NCI-H146 (cell line): ENCODE measurements around the gene ADAM10.
"Not testable (repeated sequence)": the region's sequence is repeated elsewhere in the genome, so short reads cannot be mapped to it uniquely, and the experiment has no call there.

Experiments
- DNase-seq: peaks from one replicate; lab custom pipeline; 2025; lab: John Stamatoyannopoulos, UW

ADAM10 gene

DNA sequence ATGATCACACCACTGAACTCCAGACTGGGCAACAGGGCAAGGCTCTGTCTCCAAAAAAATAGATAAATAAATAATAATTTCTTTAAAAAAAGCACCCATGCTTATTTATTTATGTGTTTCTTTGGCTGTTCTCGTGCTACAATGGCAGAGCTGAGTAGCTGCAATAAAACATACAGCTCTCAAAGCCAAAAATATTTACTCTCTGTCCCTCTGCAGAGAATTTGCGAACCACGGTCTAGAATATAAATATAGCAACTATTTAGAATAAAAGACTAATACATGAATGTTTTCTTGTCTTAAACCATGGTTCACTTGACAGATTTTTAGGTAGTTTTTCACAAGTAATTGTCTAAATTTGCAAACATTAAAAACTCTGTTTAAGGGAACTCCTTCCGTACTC is 72.7 kb downstream of the ADAM10 start:
- no peak for DNase-seq

DNA sequence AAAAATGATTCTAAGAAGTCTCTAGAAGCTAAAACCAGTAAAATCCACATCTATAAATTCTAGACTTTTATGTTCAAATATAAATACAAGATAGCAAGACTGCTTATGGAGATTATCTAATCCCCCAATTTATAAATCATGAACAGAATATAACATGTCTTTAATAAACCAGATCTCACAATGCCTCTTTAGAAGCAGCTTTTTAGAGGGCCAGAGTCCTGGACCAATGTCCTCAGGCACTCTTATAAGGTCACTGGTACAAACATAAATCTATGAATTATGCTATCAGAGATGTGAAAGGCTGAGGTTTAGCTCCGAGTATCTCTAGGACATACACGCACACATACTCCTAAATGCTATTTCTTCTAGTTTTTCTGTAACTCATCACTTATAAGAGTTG is 78.3 kb downstream of the ADAM10 start:
- no peak for DNase-seq

DNA sequence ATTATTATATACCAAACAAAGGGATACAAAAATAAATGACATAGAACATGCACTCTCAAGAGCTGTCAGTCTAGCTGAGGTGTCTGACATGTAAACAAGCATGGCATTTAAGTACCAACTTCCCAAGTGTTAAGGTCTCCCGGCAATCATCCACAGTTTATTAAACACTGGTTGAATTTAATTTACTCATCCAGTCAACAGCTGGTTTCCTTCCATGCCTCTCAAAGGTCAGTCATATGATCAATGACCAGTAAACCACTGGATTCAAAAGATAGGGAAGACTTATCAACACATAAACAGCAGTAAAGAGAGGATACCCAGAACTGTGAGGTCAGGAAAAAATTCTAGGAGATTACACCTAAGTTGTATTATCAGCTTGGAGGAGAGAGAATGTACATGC is 80.4 kb downstream of the ADAM10 start:
- DNase-seq: no peak

DNA sequence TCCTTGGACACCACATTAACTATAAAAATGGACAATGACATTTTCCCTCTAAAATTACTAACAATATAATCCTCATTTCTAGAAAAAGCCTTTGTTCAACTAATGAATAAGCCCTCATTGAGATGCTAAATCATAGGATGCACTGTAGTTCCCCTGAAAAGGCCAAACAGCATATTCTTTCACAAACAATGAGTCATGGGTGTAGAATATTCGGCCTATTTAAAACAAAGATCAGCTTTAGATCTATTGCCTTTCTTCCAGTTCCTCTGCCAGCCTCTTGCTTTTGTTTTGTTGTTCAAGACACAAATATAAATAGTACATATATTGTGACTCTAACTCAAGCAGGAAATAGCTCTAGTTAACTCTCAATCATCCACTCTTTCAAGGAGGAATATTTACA is 82.5 kb downstream of the ADAM10 start:
- no peak for DNase-seq

DNA sequence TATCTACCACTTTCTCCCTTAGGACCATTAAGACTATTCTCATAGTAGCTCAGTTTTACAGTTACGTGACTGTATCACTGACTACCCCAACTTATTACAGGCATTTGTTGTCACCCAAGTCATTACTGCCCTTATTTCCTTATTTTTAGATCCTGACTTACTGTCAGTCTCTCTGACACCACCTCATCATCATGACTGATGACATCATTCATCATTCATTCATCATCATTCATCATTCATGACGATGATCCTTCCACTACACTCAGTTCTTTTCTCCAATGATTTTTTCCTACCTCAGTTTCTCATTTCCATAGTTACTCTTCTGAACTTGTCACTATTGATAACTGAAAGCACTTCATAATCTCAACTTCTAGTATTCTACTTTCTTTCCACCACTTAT is 83.8 kb downstream of the ADAM10 start:
- DNase-seq: no peak

DNA sequence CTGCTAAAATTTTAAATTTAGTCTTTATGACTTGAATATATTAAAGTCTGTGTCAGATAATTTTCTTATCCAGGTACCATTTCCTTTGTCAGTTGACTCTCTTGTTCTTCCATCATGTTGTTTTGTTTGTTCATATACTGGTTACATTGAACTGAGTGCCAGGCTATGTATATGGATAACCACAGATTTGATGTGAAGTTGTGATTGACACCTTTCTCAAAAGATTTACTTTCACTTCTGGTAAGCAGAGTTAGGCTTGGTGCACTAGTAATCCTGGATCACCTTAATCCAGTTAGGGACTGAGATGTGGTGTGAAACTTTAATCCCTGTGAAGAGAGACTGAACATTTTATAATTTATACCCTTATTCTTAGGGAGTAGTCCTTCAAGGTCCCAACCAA is 99.4 kb downstream of the ADAM10 start:
- DNase-seq: no peak

DNA sequence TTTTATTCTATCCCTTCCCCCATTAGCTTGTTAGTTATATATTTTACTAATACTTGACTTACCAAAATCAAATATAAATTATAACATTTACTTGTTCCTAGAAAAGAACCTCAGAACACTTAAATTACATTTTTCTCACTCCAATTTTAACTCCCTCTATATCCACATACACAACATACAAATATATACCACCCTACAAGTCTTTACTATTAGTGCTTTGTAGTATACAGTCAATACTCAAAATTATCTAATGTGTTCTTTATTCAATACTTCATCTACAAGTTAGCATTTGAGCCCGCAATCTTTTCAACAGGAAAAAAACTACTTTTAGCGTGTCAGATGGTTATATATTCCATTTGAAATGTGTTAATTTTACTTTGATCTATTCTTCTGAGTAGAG is 100.3 kb downstream of the ADAM10 start:
- DNase-seq: no peak

DNA sequence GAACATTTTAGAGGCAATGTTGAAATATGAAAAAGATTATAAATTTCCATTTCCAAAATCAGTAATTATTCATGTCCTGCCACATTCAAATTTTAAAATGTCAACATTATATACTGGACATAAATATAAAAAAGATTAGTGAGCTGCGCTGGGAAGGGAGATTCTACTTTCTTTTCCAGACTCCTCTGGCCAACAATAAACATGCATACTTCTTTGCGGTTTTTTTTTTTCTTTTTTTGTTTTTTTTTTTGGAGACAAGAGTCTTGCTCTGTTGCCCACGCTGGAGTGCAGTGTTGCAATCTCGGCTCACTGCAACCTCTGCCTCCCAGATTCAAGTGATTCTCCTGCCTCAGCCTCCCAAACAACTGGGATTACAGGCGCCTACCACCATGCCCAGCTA is 105.5 kb downstream of the ADAM10 start:
- DNase-seq: no peak

DNA sequence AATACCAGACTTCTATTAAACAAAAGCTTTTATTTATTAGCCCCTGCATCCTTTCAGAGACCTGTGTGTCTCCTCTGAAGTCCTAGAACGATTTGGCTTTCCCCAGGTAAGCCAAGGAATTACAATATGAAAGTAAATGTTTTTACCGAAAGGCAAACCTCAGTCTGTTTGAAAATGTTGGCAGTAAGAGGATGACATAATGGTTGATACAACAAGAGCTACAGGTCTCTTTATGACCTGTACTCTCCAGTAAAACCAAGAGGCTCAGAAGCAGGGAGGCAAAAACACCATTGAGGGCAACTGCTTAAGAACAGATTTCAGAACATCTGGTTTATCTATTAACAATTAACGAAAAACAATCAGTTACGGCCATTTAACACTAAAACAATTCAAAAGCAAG is 107.8 kb downstream of the ADAM10 start:
- DNase-seq: no peak

DNA sequence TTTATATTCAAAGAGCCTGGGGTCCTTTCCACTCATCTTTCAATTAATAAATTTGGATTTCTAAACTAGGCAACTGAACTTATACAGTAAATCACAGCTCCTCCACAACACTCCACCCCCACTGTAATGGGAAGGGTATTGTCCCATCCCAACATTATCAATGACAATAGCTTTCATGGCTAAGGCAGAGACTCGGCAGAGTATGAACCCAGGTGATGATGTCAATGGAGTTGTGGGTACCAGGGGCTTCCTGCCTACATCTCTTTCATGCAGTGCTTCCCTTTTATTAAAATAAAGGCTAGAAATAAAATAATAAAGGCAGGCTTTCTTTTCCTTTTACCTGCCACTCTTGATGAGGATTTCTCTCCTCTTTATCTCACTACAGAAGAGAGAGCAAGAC is 109.5 kb downstream of the ADAM10 start:
- DNase-seq: no peak

DNA sequence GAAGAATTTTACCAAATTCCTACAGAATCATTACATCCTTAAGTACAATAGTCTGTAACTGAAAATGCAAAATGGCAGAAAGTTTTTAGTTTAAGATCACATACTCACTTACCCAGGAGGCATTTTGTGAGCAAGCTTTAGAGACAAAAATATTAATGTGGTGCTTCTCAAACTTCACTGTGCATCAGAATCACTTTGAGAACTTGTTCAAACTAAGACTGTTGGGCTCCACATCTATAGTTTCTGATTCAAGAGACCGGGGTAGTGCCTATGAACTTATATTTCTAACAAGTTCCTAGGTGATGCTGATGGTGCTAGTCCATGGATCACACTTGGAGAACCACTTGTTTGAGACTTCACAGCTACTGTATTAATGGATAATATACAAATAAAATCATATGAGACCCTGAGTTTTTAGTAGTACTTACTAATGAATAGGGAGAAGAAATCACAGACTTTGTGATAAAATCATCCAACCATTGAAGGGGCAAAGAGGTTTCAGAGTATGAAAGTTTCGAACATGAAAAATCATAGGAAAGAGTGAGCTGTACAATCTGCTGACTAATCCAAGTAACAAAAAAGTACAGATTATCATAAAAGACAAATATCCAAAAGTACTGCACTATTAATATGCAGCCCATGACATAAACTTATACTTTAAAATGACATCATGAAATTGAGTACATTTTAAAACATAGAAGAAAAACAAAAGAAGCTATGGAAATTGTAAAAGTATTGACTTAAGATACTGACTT is 110.3 kb downstream of the ADAM10 start:
- no peak for DNase-seq

DNA sequence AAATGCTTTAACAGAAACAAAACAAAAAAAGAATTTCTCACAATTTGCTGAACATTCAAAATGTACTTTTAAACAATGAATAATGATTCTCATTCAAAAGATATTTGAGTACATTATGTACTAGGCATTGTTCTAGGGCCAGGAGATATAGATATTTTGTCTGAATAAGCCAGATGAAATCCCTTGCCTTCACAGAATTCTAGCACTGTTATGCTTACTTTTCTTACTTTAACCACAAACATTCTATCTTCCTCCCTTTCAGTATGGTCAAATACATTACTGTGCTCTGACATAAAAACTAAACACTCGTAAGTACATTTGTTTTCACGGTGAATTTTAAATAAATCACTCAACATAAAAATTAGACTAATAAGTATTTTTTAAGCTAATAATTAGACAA is 116.7 kb downstream of the ADAM10 start:
- no peak for DNase-seq

DNA sequence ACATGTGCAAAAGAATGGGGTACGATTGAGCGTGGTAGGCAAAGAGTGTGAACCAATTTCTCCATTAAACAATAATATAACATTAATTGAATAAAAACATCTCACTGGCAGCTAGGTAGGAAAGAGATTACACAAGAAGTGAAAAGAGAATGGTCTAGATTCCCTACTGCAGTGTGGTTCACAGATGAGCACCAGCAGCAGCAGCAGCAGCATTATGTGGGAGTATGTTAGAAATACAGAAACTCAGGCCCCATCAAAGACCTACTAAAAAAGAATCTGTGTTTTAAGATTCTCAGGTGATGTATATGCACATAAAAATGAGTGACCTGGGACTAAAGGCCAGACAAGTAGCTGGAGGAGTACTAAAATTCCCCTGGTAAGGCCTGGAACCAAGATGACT is 118.2 kb downstream of the ADAM10 start:
- no peak for DNase-seq

DNA sequence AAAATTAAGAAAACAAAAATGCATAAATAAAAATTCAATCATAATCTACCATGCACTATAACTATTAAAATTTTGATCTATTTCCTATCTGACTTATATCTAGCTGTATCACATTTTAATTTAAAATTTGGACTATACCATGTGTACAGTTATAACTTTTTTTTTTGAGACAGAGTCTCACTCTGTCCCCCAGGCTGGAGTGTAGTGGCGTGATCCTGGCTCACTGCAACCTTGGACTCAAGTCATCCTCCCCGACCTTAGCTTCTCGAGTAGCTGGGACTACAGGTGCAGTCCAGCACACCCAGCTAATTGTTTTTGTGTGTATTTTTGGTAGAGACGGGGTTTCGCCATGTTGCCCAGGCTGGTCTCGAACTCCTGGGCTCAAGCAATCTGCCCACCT is 119.9 kb downstream of the ADAM10 start:
- no peak for DNase-seq

DNA sequence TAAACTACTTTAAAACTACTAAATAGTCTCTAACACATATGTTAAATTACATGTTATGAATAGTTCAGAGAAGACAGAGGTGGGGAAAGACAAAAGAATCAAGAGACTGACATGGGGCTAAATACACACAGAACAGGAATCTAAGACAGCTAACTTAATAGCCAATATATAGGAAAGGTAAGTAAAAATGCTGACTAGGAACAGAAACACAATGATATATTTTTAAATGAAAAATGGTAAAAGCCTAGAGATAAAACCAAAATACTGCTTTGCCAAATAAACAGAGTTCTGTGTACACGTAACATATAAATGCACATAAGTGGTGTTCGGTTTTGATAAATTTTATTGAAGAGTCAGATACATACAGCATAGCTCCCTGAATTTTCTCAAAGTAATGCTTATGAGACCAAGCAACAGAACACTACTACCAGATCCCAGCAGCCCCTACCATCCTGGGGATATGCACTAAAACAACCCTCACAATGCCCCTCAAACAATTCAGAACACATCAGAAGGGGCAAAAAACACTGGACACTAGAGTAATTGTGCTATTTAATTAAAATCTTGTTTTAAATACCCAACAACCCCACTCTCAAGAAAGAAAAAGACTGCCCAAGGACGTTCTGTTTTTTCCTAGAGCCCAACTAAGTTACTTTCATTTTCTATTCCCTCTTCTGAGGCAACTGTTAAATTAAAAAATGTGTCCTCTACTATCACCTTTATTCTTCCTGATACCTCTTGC is 121.1 kb downstream of the ADAM10 start:
- DNase-seq: no peak

DNA sequence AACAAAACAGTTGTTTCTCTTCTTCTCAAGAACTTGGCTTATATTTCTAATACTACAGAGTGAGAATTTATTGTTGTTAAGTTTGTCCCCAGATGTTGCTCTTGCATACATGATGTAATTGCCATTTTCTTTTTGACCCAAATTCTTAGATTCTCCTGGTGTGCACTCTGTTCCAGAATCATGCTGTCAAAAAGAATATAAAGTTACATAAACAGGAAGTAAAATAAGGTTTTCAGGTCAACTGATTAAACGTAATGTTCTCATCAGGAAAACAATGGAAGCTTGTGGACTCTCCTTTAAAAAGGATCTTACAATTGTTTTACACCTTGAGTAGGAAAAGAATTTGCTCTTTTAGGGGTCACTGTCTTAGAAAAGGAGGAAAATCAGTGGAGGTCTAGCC is 121.8 kb downstream of the ADAM10 start:
- no peak for DNase-seq

DNA sequence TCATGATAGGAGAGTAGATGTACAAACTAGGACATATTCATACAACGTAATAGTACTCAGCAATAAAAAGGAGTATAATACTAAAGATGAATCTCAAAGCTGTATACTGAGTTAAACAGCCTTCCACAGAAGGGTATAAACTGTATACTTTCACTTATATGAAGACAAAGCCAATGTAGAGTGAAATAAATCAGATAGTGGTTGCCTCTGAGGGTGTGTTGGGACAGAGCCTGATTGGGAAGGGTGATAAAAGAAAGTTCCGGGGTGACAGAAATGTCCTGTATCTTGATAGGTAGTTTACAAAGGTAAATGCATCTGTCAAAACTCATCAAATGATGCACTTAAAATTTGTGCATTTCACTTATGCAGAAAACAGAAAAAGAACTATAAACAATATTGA is 122.5 kb downstream of the ADAM10 start:
- DNase-seq: no peak

DNA sequence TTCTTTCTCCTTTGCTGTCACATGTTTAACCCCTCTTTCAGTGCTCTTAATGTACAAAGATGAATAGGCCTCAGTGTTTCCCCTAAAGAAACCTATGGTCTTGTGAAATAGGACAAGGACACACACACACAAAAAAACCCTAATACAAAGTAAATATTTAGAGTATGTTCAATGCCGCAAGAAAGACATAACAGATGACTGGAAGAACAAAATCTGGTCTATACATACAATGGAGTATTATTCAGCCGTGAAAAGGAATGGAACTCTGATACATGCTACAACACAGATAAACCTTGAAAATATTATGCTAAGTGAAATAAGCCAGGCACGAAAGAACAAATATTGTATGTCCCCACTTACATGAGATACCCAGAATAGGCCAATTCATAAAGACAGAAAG is 123.1 kb downstream of the ADAM10 start:
- no peak for DNase-seq

DNA sequence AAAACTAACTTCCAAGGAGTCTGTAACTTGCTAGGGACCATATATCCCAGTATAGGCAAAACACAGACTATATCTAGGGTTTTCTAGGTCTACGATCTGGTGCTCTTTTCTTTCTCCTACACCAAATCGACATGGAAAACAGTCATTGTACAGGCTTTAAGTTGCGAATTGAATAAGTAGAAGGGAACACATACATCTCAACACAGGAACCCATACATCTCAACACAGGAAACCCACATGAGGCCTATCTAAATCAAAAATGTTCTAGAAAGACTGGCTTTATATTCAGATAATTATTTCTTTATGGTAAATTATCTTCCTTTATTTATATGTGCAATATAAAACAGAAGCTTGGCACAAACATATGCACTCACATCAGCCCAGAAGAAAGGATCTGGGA is 126.6 kb downstream of the ADAM10 start:
- no peak for DNase-seq

DNA sequence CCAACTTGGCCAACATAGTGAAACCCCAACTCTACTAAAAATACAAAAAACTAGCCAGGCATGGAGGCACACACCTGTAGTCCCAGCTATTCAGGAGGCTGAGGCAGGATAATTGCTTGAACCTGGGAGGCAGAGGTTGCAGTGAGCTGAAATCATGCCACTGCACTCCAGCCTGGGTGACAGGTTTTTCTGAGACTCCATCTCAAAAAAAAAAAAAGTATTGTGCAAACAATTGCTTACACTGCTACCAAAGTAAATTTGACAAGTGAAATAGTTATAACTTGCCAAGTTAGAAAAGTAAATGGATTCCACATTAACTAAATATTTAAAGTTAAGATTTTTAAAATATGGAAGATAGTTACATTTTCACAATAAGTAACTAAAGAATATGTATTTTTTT is 129.2 kb downstream of the ADAM10 start:
- not testable (repeated sequence) for DNase-seq

DNA sequence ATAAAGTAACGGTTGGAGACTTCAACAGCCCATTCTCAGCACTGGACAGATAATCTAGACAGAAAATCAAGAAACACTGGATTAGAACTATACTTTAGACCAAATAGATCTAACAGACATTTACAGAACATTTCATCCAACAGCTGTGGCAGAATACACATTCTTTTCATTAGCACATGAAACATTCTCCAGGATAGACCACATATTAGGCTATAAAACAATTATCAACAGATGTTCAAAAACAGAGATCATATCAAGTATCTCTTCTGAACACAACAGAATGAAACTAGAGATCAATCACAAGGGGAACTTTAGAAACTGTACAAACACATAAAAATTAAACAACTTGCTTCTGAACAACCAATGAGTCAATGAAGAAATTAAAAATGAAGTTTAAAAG is 133.3 kb downstream of the ADAM10 start:
- no peak for DNase-seq

DNA sequence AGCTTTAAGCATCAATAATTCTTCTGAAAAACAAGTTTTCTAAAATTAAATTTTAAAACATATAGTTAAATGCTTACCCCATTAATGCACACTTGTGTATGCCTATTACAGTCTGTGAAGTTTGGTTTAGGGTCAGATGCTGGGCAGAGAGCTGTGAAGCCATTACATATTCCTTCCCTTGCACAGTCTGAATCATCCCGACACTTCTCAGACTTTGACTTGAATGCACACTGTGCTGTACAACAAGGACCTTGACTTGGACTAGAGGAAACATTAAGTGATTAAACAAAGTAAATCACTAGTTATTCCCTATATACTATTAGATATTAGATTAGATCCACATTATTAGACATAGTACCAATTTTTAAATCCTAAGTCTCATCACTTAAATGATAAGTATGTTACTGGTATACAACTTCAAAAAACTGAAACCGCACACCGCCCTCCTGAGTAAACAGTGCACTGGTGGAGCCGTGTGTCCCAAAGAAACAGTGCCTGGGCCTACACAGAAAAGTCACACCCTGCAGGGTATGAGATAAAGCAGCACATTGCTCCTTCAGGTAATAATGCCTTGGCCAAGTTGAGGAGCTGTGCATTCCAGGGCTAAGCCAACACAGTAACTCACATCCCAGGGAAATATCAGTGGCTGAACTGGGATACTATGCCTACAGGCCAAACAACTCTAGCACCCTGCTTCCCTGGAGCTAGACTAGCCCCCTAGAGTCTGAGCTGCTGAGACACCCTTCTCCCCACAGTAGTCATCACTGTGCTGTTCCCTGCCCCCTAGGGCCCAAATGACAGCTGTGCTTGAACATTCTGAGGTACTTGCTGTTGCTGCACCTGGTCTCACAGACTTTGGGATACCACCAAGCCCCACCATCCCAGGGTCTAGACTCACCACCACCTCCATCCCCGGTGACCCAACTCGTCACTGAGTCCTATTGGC is 137.5 kb downstream of the ADAM10 start:
- no peak for DNase-seq

DNA sequence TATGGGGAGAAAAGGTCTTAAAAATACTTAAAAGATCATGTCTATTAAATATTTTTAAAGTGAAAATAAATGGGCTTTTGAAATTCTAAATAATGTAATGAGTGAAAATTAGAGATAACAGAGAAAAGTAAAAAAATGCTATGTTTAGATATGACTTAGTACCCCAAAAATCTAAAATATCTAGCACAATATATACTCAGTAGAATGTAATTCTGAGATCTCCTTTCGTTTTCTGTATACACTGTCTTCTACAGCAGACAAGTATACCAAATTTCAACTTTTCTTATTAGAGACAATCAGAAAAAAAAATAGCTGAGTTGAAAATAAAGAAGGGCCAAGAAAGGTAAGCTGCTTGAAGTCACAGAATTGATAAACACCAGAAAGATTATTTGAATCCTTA is 140.8 kb downstream of the ADAM10 start:
- no peak for DNase-seq
